Measurements from ENCODE around the gene NPTXR.

DNA sequence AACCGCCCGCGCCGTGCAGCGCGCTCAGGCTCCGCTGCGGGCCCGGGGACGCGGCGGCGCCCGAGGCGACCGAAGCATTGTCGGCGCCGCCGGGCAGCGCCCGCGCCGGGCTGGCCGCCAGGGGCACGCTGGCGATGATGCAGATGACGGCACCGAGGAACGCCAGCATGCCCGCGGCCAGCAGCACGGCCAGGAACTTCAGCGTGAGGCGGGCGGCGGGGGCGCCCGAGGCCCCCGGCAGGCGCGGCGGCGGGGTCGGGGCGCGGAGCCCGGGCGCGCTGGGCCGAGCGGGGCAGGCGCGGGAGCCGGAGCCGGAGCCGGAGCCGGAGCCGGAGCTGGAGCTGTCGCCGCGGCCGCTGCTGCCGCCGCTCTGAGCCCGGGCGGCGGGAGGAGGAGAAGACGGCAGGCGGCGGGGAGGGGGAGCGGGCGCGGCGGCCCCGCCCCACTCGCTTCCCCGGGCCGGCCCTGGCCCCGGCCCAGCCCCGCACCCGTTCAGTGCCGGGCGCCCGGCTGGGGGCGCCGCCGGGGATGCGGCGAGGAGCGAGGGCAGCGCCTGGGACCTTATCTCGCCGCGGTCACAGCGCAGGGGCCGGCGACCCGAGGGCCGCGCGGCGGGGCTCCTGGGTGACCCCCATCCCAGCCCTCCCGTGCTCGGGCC is at the start of gene NPTXR:
- TF ChIP-seq, protein P1, sequence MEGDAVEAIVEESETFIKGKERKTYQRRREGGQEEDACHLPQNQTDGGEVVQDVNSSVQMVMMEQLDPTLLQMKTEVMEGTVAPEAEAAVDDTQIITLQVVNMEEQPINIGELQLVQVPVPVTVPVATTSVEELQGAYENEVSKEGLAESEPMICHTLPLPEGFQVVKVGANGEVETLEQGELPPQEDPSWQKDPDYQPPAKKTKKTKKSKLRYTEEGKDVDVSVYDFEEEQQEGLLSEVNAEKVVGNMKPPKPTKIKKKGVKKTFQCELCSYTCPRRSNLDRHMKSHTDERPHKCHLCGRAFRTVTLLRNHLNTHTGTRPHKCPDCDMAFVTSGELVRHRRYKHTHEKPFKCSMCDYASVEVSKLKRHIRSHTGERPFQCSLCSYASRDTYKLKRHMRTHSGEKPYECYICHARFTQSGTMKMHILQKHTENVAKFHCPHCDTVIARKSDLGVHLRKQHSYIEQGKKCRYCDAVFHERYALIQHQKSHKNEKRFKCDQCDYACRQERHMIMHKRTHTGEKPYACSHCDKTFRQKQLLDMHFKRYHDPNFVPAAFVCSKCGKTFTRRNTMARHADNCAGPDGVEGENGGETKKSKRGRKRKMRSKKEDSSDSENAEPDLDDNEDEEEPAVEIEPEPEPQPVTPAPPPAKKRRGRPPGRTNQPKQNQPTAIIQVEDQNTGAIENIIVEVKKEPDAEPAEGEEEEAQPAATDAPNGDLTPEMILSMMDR (conservative IDR thresholded peaks at IDR 0.05 in 1 of 2, IDR thresholded peaks at IDR 0.05 in 1 of 2; ENCODE audit: low read depth in 1 of 2, low read length in 2 of 2) = no peak
- no peak for TF ChIP-seq EZH2 (IDR thresholded peaks at IDR 0.05; ENCODE audit: low read length, missing control alignments)
